ENCODE results near the gene UBE2E3.
"Not testable (repeated sequence)": the region's sequence is repeated elsewhere in the genome, so short reads cannot be mapped to it uniquely, and the experiment has no call there.

UBE2E3 gene

GRCh38 chr2:181037922-181038321, 57.5 kb downstream of the UBE2E3 start:
- no peak for DNase-seq

- DNase-seq, result no peak
Measured at GRCh38 chr2:181038796-181039195, 58.4 kb downstream of the UBE2E3 start.

GRCh38 chr2:181040839-181041238, 60.4 kb downstream of the UBE2E3 start:
- DNase-seq, result not testable (repeated sequence)

GRCh38 chr2:181041661-181042060, 61.3 kb downstream of the UBE2E3 start:
- no peak for DNase-seq

- DNase-seq, result no peak
Measured at GRCh38 chr2:181042706-181043105, 62.3 kb downstream of the UBE2E3 start.

GRCh38 chr2:181046833-181047232, 66.4 kb downstream of the UBE2E3 start:
- DNase-seq, result no peak

GRCh38 chr2:181047829-181048228, 67.4 kb downstream of the UBE2E3 start:
- DNase-seq, result no peak

GRCh38 chr2:181051861-181052522, 71.6 kb downstream of the UBE2E3 start:
- DNase-seq, result no peak

GRCh38 chr2:181052523-181052891, 72.1 kb downstream of the UBE2E3 start:
- DNase-seq, result no peak

- no peak for DNase-seq
Measured at GRCh38 chr2:181054256-181054655, 73.9 kb downstream of the UBE2E3 start.

GRCh38 chr2:181054843-181055242, 74.4 kb downstream of the UBE2E3 start:
- DNase-seq, result no peak

GRCh38 chr2:181058378-181059269, 78.2 kb downstream of the UBE2E3 start:
- DNase-seq, result no peak

GRCh38 chr2:181063696-181064095, 83.3 kb downstream of the UBE2E3 start:
- DNase-seq, result no peak

- no peak for DNase-seq
Measured at GRCh38 chr2:181065458-181065857, 85.1 kb downstream of the UBE2E3 start.

- no peak for DNase-seq
Measured at GRCh38 chr2:181066333-181066732, 85.9 kb downstream of the UBE2E3 start.

GRCh38 chr2:181070119-181070835, 89.9 kb downstream of the UBE2E3 start:
- no peak for DNase-seq

GRCh38 chr2:181070836-181071200, 90.4 kb downstream of the UBE2E3 start:
- DNase-seq, result no peak

- no peak for DNase-seq
Measured at GRCh38 chr2:181072486-181073235, 92.3 kb downstream of the UBE2E3 start.

GRCh38 chr2:181073896-181074295, 93.5 kb downstream of the UBE2E3 start:
- DNase-seq, result no peak

- DNase-seq, result no peak
Measured at GRCh38 chr2:181074457-181074856, 94.1 kb downstream of the UBE2E3 start.

- DNase-seq, result no peak
Measured at GRCh38 chr2:181076658-181077057, 96.3 kb downstream of the UBE2E3 start.

GRCh38 chr2:181077128-181077709, 96.8 kb downstream of the UBE2E3 start:
- no peak for DNase-seq

- DNase-seq, result no peak
Measured at GRCh38 chr2:181083140-181083539, 102.7 kb downstream of the UBE2E3 start.
